Psoas muscle (tissue), 8 donors: ENCODE measurements around the gene NOL3. TPM values are rescaled to one million over a fixed set of nuclear protein-coding genes. Genes with fewer than 3 reads are reported as not detected.

Source experiments
- ATAC-seq, 4 donors: fragments of 200-7000 bp; cut with Tn5 transposase; one replicate each; pipeline ENCODE4 v1.9.1; 2020; ENCODE audit warnings: moderate library complexity in 3 of 4, mild to moderate bottlenecking in 2 of 4
- DNase-seq, 2 donors: peaks; one replicate each; pipeline ENCODE4 v3.0.0-alpha.2; 2020
- H3K27ac ChIP-seq: fragments of 200-600 bp; one replicate; pipeline ENCODE4 v1.8.0; 2022
- H3K27me3 ChIP-seq, 3 donors: fragments of 200-600 bp in 1 of 3; one replicate each; pipeline versions ENCODE4 v1.6.1 to v1.8.0; 2013 to 2022; ENCODE audit warnings: low read length in 2 of 3, mild to moderate bottlenecking in 2 of 3, moderate library complexity in 1 of 3; ENCODE audit not compliant: insufficient read depth in 3 of 3
- H3K36me3 ChIP-seq, 2 donors: fragments of 200-600 bp in 1 of 2; one replicate each; pipeline versions ENCODE4 v1.6.1 to v1.8.0; 2013 to 2022; ENCODE audit warnings: low read depth in 1 of 2, mild to moderate bottlenecking in 1 of 2, moderate library complexity in 1 of 2; ENCODE audit not compliant: insufficient read depth in 1 of 2
- H3K4me1 ChIP-seq: fragments of 200-600 bp; one replicate; pipeline ENCODE4 v1.8.0; 2022
- H3K4me3 ChIP-seq: fragments of 200-600 bp; one replicate; pipeline ENCODE4 v1.8.0; 2022; ENCODE audit warnings: mild to moderate bottlenecking
- H3K9me3 ChIP-seq: fragments of 200-600 bp; one replicate; pipeline ENCODE4 v1.8.0; 2022
- WGBS, 3 donors: extraction: QIAGEN DNeasy Blood & Tissue Kit; methylation state at CpG; one replicate each; pipeline versions ENCODE4 v1.1.6 to v1.1.7; 2013; 5-methylcytosine and 5-hydroxymethylcytosine counted together
- intact Hi-C, 2 donors: fragments of 100-400 bp; cut with DNase I; formaldehyde crosslinking; loops; one replicate each; pipeline versions ENCODE4 v1.11.0 to v1.14.2; 2022
- polyA plus RNA-seq, 3 donors: library from polyadenylated mRNA; stranded (reverse); fragments of 200-250 nt; gene quantifications; one replicate each; pipeline ENCODE4 v1.2.3, GENCODE V29; 2013
- total RNA-seq, 4 donors: library from RNA; stranded (reverse); fragmentation: NEBNext Ultra II Directional in 2 of 4; extraction: Animal tissue kit (Norgen Biotek cat#: 25700) in 2 of 4; gene quantifications; one replicate each; pipeline versions ENCODE4 v1.2.1 to v1.2.4, GENCODE V29; 2021 to 2023
- TF ChIP-seq, protein P1 (sequence below): fragments of 200-600 bp; IDR thresholded peaks from one replicate; pipeline ENCODE4 v1.8.0; 2022; ENCODE audit warnings: antibody characterized with exemption
- donor health status: healthy with polysubstance abuse.
- donor health status: DM: no; HTN: no; CAD: no; lungs with moderate emphysema.
- donor health status: Bipolar disorder and iron deficiency.
- donor health status: healthy.
- donor health status: DM: yes; HTN: yes; CAD: no.
- donor health status: DM: no; HTN: no; CAD: no.
- donor health status: DM: no; HTN: no; CAD: no.
- donor health status: DM: yes; HTN: yes; CAD: no.

Gene NOL3
- total and polyA plus RNA-seq, 7 donors: 53.6 to 133 (median 93.9) TPM

DNA sequence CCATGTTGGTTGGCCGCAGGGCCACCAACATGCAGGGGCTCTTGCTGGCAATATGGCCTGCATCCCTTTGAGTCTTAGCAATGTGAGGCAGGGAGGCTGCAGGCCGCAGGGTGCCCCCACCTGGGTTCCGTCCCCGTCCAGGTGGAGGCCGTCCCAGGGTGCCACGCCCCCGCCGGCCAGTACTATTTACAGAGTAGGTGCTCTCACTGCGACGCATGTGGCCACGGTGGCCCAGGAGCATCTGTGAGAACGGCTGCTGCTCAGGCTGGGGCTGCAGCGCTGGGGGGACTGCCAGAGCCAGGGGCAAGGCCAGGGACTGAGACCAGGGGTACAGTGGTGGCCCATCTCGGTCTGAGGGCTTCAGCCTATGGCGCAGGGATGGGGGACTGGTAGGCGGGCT lies 9.8 kb downstream of the NOL3 start:
- no peak for DNase-seq
- TF ChIP-seq, protein P1, sequence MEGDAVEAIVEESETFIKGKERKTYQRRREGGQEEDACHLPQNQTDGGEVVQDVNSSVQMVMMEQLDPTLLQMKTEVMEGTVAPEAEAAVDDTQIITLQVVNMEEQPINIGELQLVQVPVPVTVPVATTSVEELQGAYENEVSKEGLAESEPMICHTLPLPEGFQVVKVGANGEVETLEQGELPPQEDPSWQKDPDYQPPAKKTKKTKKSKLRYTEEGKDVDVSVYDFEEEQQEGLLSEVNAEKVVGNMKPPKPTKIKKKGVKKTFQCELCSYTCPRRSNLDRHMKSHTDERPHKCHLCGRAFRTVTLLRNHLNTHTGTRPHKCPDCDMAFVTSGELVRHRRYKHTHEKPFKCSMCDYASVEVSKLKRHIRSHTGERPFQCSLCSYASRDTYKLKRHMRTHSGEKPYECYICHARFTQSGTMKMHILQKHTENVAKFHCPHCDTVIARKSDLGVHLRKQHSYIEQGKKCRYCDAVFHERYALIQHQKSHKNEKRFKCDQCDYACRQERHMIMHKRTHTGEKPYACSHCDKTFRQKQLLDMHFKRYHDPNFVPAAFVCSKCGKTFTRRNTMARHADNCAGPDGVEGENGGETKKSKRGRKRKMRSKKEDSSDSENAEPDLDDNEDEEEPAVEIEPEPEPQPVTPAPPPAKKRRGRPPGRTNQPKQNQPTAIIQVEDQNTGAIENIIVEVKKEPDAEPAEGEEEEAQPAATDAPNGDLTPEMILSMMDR: no peak
- Histone ChIP-seq H3K4me3 (no peak overlapping the region), H3K36me3 (peaks cover 0 to 6% of the 10 kb centered on the region in 2 donors), H3K27ac (no peak overlapping the region), H3K9me3 (no peaks in the 10 kb centered on the region), H3K27me3 (no peaks in the 10 kb centered on the region), H3K4me1 (peaks cover 35% of the 10 kb centered on the region)
- ATAC-seq: no peak
- WGBS, 3 donors: 89 to 95% (median 94%) methylated on average over 15 to 16 of the region's 16 CpGs
- intact Hi-C loops: no loop called here

DNA sequence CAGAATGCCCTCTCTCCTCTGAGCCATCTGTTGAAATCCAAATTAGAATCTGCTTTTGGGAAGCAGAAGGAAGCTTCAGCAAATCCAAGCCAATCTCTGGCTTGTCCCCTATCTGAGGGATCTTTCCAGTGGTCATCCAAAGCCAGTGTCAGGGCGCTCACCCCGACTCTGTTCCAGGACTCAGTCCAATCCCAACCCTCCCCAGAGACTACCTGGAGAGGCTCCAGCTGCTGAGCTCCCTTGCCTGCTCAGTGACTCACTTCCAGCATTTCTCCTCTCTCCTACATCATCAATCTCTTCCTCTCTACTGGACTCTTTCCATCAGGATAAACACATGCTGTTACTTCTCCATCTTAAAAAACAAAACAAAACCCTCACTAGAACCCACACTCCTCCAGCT lies 11.0 kb downstream of the NOL3 start:
- Histone ChIP-seq H3K27ac (no peak overlapping the region), H3K36me3 (no peaks in the 10 kb centered on the region), H3K9me3 (no peaks in the 10 kb centered on the region), H3K4me1 (peaks cover 41% of the 10 kb centered on the region), H3K27me3 (no peaks in the 10 kb centered on the region), H3K4me3 (no peak overlapping the region)
- TF ChIP-seq, protein P1: no peak
- no peak for DNase-seq
- 36 to 43% (median 37%) methylated on average over 2 of the region's 2 CpGs for WGBS, 3 donors
- no peak for ATAC-seq
- intact Hi-C loops: no loop called here

DNA sequence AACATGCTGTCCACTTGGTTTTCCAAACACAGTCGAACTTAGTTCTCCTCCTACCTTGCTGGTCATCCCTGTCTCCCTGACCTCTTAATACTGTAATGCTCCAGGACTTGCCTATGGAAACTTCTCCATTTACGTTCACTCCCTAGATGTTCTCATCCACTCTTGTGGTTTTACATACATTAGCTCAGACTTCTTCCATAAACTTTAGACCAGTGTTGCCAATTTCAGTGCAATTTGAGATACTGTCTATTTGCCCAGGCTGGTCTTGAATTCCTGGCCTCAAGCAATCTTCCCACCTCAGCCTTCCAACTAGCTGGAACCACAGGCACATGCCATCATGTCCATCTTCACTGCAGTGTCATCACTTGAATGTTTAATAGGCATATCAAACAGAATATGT lies 11.9 kb downstream of the NOL3 start:
- H3K36me3 ChIP-seq: no peaks in the 10 kb centered on the region
- peaks cover 40% of the 10 kb centered on the region for H3K4me1 ChIP-seq
- ATAC-seq: no peak
- no peak overlapping the region for H3K27ac ChIP-seq
- DNase-seq: no peak
- TF ChIP-seq, protein P1: no peak
- H3K4me3 ChIP-seq: no peak overlapping the region
- intact Hi-C loops: no loop called here
- H3K9me3 ChIP-seq: no peaks in the 10 kb centered on the region
- H3K27me3 ChIP-seq: no peaks in the 10 kb centered on the region
- 86 to 97% (median 88%) methylated on average over 2 of the region's 2 CpGs for WGBS, 3 donors

DNA sequence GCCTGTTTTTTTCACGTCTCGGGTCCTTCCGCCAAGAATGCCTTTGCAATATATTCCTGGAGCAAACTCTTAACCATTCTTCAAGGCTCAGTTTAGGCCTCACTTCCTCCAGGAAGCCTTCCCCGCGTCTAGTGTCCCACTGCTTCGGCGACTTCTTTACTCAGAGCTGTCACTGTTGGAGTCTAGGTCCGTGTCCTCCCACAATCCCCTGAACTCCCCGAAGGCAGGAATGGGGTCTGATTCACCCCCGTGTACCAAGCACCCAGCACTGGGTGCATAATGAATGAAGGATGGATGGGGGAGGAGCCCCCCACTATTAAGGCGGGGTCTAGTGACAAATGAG lies 12.9 kb downstream of the NOL3 start:
- no peaks in the 10 kb centered on the region for H3K36me3 ChIP-seq
- ATAC-seq (no peak), DNase-seq (no peak)
- H3K4me1 ChIP-seq: peaks cover 31% of the 10 kb centered on the region
- 8 to 10% (median 9%) methylated on average over 11 of the region's 11 CpGs for WGBS, 3 donors
- no peaks in the 10 kb centered on the region for H3K9me3 ChIP-seq
- H3K4me3 ChIP-seq: peak overlapping the region; percentile 95
- peak overlapping the region; percentile 99 for H3K27ac ChIP-seq
- H3K27me3 ChIP-seq: no peaks in the 10 kb centered on the region
- intact Hi-C loops: no loop called here
- TF ChIP-seq, protein P1: no peak

DNA sequence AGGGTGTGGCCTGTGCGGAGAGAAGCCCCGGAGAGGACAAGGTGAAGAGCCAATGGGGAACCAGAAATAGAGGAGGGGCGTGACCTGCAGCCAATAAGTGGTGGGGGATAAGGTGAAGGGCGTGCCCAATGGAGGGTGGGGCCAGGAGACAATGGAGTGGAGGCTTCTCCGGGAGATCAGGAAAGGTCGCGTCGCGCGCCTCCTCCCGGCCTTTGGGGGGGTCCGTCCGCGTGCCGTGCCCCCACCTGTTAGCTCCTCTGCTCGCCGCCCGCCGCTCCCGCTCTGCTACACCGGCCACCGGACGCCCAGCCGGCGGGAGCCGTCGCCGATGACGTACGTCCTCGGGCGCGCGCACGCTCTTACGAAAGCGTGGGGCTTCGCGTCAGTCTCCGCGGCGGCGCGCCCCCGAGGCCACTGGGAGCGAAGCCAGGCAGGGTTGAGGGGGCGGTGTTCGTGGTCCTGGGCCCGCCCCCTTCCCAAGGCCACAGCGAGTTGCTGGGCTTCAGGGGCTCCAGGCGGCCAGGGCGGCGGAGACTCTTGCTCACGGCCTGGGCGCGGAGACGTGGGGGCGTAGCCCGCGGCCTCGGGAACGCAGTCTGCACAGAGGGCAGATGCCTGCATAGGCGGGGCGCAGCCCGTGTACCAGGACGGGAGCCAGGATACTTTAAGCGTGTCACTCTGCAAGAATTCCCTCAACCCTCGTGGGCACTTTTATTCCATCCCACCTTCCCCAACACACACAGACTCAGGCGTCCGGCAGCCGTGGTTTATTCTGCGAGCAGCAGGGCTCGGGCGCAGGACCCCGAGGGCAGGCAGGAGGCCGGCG lies 13.5 kb downstream of the NOL3 start, which contains the start of gene MATCAP1:
TSS of gene MATCAP1 (minus strand) at position 337 of the 826 bp plus-strand sequence. CDS start 3,353 bp downstream, outside the sequence.
- Histone ChIP-seq H3K4me3 (peak within 1 kb of the TSS; percentile 95), H3K27ac (peak within 1 kb of the TSS; percentile 99), H3K4me1 (peaks cover 29% of the 10 kb centered on the region), H3K9me3 (no peaks in the 10 kb centered on the region), H3K27me3 (no peaks in the 10 kb centered on the region), H3K36me3 (no peaks in the 10 kb centered on the region)
- 0% methylated on average over 57 to 77 of the region's 77 CpGs for WGBS, 3 donors
- DNase-seq (peak; percentile 93 to 96), ATAC-seq (peak; percentile 92)
- intact Hi-C loops: no loop called here
- TF ChIP-seq, protein P1: no peak
